H9 (cell line): Measurements from ENCODE around the gene SLC34A3. TPM values are rescaled to one million over a fixed set of nuclear protein-coding genes. Genes with fewer than 3 reads are reported as not detected.

Experiments
- DNase-seq: peaks from one replicate; pipeline ENCODE4 v3.0.0-alpha.2; 2017
- H2AFZ ChIP-seq: one replicate; pipeline ENCODE4 v1.6.1; 2013; ENCODE audit warnings: mild to moderate bottlenecking, low read length, control low read depth, moderate library complexity
- H2AK5ac ChIP-seq: 2 replicates; pipeline ENCODE4 v1.6.1; 2013; ENCODE audit warnings: low read length, control low read depth, mixed read lengths; ENCODE audit not compliant: insufficient read length
- H2BK120ac ChIP-seq: one replicate; pipeline ENCODE4 v1.6.1; 2013; ENCODE audit warnings: low read depth, mild to moderate bottlenecking, low read length, control low read depth, inconsistent platforms; ENCODE audit not compliant: poor library complexity, severe bottlenecking
- H2BK12ac ChIP-seq: 2 replicates; pipeline ENCODE4 v1.6.1; 2013; ENCODE audit warnings: low read length, control low read depth, mixed read lengths, low read depth; ENCODE audit not compliant: insufficient read length
- H2BK15ac ChIP-seq: 2 replicates; pipeline ENCODE4 v1.6.1; 2013; ENCODE audit warnings: low read depth, low read length, control low read depth
- H2BK20ac ChIP-seq: one replicate; pipeline ENCODE4 v1.6.1; 2013; ENCODE audit warnings: low read depth, mild to moderate bottlenecking, low read length, control low read depth, inconsistent platforms; ENCODE audit not compliant: poor library complexity, severe bottlenecking
- H2BK5ac ChIP-seq: 2 replicates; pipeline ENCODE4 v1.6.1; 2013; ENCODE audit warnings: low read length, control low read depth, mixed read lengths; ENCODE audit not compliant: insufficient read length
- H3K14ac ChIP-seq: 2 replicates; pipeline ENCODE4 v1.6.1; 2013; ENCODE audit warnings: low read length, control low read depth; ENCODE audit not compliant: insufficient read depth
- H3K18ac ChIP-seq: 2 replicates; pipeline ENCODE4 v1.6.1; 2013; ENCODE audit warnings: low read depth, mild to moderate bottlenecking, mixed read lengths, low read length, control low read depth; ENCODE audit not compliant: insufficient read length
- H3K23ac ChIP-seq: 2 replicates; pipeline ENCODE4 v1.6.1; 2013; ENCODE audit warnings: low read length, control low read depth, mixed read lengths, low read depth; ENCODE audit not compliant: insufficient read length
- H3K23me2 ChIP-seq: 2 replicates; pipeline ENCODE4 v1.6.1; 2013; ENCODE audit warnings: low read depth, mild to moderate bottlenecking, mixed read lengths, low read length, control low read depth; ENCODE audit not compliant: insufficient read length, poor library complexity, severe bottlenecking
- H3K27ac ChIP-seq: 2 replicates; pipeline ENCODE4 v1.5.1; 2013; ENCODE audit warnings: low read length, control low read depth, mixed read lengths, low read depth; ENCODE audit not compliant: insufficient read length
- H3K27me3 ChIP-seq: 2 replicates; pipeline ENCODE4 v1.6.1; 2013; ENCODE audit warnings: low read length, control low read depth, inconsistent platforms; ENCODE audit not compliant: insufficient read depth
- H3K4ac ChIP-seq: 2 replicates; pipeline ENCODE4 v1.6.1; 2013; ENCODE audit warnings: low read depth, mild to moderate bottlenecking, control low read depth, inconsistent platforms, low read length, moderate library complexity
- H3K4me1 ChIP-seq: 2 replicates; pipeline ENCODE4 v1.6.1; 2013; ENCODE audit warnings: low read length, control low read depth, inconsistent platforms; ENCODE audit not compliant: insufficient read depth
- H3K4me2 ChIP-seq: 2 replicates; pipeline ENCODE4 v1.6.1; 2013; ENCODE audit warnings: low read length, control low read depth, mixed read lengths; ENCODE audit not compliant: insufficient read length, insufficient read depth
- H3K56ac ChIP-seq: 2 replicates; pipeline ENCODE4 v1.6.1; 2013; ENCODE audit warnings: low read depth, mild to moderate bottlenecking, mixed read lengths, low read length, control low read depth; ENCODE audit not compliant: insufficient read length
- H3K79me1 ChIP-seq: 2 replicates; pipeline ENCODE4 v1.6.1; 2013; ENCODE audit warnings: low read depth, mild to moderate bottlenecking, moderate library complexity, low read length, control low read depth, inconsistent platforms; ENCODE audit not compliant: insufficient read depth, poor library complexity, severe bottlenecking
- H3K79me2 ChIP-seq: 2 replicates; pipeline ENCODE4 v1.6.1; 2013; ENCODE audit warnings: low read length, control low read depth, inconsistent platforms; ENCODE audit not compliant: insufficient read depth
- H3K9ac ChIP-seq: 2 replicates; pipeline ENCODE4 v1.6.1; 2013; ENCODE audit warnings: low read length, control low read depth, mixed read lengths; ENCODE audit not compliant: insufficient read length; ENCODE audit errors: extremely low read depth
- H3K9me3 ChIP-seq: one replicate; pipeline ENCODE4 v1.6.1; 2013; ENCODE audit warnings: low read depth, low read length, inconsistent platforms; ENCODE audit not compliant: control insufficient read depth
- H3T11ph ChIP-seq: one replicate; pipeline ENCODE4 v1.6.1; 2013; ENCODE audit warnings: mild to moderate bottlenecking, low read length, control low read depth, inconsistent platforms
- H4K20me1 ChIP-seq: one replicate; pipeline ENCODE4 v1.6.1; 2013; ENCODE audit not compliant: control insufficient read depth, insufficient read length, insufficient read depth
- H4K5ac ChIP-seq: 2 replicates; pipeline ENCODE4 v1.6.1; 2013; ENCODE audit warnings: low read depth, mild to moderate bottlenecking, mixed read lengths, low read length, control low read depth; ENCODE audit not compliant: insufficient read length
- H4K8ac ChIP-seq: replicated peaks from 2 replicates; pipeline ENCODE4 v1.6.1; 2013; ENCODE audit warnings: low read length, control low read depth, mixed read lengths, low read depth; ENCODE audit not compliant: insufficient read length
- H4K91ac ChIP-seq: 2 replicates; pipeline ENCODE4 v1.6.1; 2013; ENCODE audit warnings: low read depth, mild to moderate bottlenecking, moderate library complexity, mixed read lengths, low read length, control low read depth; ENCODE audit not compliant: insufficient read length
- H3K27ac Mint-ChIP-seq, 3 experiments: 2 replicates in 2 of 3; 3 replicates in 1 of 3; pipeline ENCODE4 v1.8.0; 2020 to 2021; ENCODE audit warnings: mixed read lengths in 3 of 3, mild to moderate bottlenecking in 1 of 3, moderate library complexity in 1 of 3
- H3K27me3 Mint-ChIP-seq: 2 replicates; pipeline ENCODE4 v1.8.0; 2021; ENCODE audit warnings: low read depth, mild to moderate bottlenecking, moderate library complexity, mixed read lengths
- H3K36me3 Mint-ChIP-seq, 3 experiments: 2 replicates in 2 of 3; 3 replicates in 1 of 3; pipeline ENCODE4 v1.8.0; 2020 to 2021; ENCODE audit warnings: low read depth in 3 of 3, mixed read lengths in 3 of 3; ENCODE audit not compliant: insufficient read depth in 1 of 3
- H3K4me1 Mint-ChIP-seq, 2 experiments: 2 replicates each; pipeline ENCODE4 v1.8.0; 2020; ENCODE audit warnings: mixed read lengths in 2 of 2
- H3K4me3 Mint-ChIP-seq, 2 experiments: 2 replicates in 1 of 2; 3 replicates in 1 of 2; pipeline ENCODE4 v1.8.0; 2020 to 2021; ENCODE audit warnings: mild to moderate bottlenecking in 2 of 2, mixed read lengths in 2 of 2, moderate library complexity in 1 of 2
- H3K9me3 Mint-ChIP-seq, 2 experiments: 2 replicates in 1 of 2; 3 replicates in 1 of 2; pipeline ENCODE4 v1.8.0; 2020; ENCODE audit warnings: mild to moderate bottlenecking in 2 of 2, mixed read lengths in 2 of 2, moderate library complexity in 1 of 2
- CTCF ChIP-seq: fragments of 200-600 bp; sonication (generic); conservative IDR thresholded peaks from 3 replicates; pipeline ENCODE4 v1.8.0; 2021; ENCODE audit warnings: antibody characterized with exemption, mild to moderate bottlenecking
- WGBS: extraction: QIAGEN DNeasy Blood & Tissue Kit; methylation state at CpG from one replicate; pipeline ENCODE4 v1.1.7; 2013; ENCODE audit warnings: missing lambda C conversion rate, low lambda C conversion rate, mixed read lengths; ENCODE audit not compliant: insufficient read length; ENCODE audit errors: extremely low coverage; 5-methylcytosine and 5-hydroxymethylcytosine counted together
- total RNA-seq: library from RNA; stranded (reverse); gene quantifications from 2 replicates; pipeline ENCODE4 v1.2.1, GENCODE V29; 2021

The SLC34A3 gene
- total RNA-seq, 1 experiment from 2014 or later: not detected

GRCh38 chr9:137198051-137198901 lies 32.4 kb upstream of the SLC34A3 start:
- H4K8ac ChIP-seq: no peak overlapping the region
- H2BK5ac ChIP-seq: no peak overlapping the region
- no peaks in the 10 kb centered on the region for H3K79me2 ChIP-seq
- H2BK12ac ChIP-seq: no peak overlapping the region
- peaks cover 2% of the 10 kb centered on the region for H3K23me2 ChIP-seq
- Mint-ChIP-seq H3K36me3 (no peaks in the 10 kb centered on the region; a peak in 1 of 7 replicates), H3K4me1 (peaks cover 12 to 28% of the 10 kb centered on the region in 2 experiments), H3K4me3 (peak overlapping the region; percentile 41 to 65; a peak in 4 of 5 replicates), H3K27me3 (peaks cover 2% of the 10 kb centered on the region; the same call in 1 of the 2 replicates), H3K27ac (no peak overlapping the region), H3K9me3 (no peaks in the 10 kb centered on the region)
- no peaks in the 10 kb centered on the region for H4K20me1 ChIP-seq
- H3K4me2 ChIP-seq: no peak overlapping the region
- DNase-seq: no peak
- no peak overlapping the region for H3K14ac ChIP-seq
- no peak overlapping the region for H2AFZ ChIP-seq
- H3K27me3 ChIP-seq: no peaks in the 10 kb centered on the region
- no CpG with 5 or more reads among the region's 19 CpGs for WGBS
- no peaks in the 10 kb centered on the region for H3K4me1 ChIP-seq
- no peak overlapping the region for H2BK120ac ChIP-seq
- H3K27ac ChIP-seq: no peak overlapping the region
- H3K4ac ChIP-seq: no peak overlapping the region
- H3K23ac ChIP-seq: no peak overlapping the region
- H2AK5ac ChIP-seq: no peak overlapping the region
- no peak overlapping the region for H2BK15ac ChIP-seq
- no peak overlapping the region for H3T11ph ChIP-seq
- no peak overlapping the region for H4K5ac ChIP-seq
- H4K91ac ChIP-seq: no peak overlapping the region
- peak overlapping the region; percentile 5 for H3K9ac ChIP-seq
- H3K56ac ChIP-seq: no peak overlapping the region
- H3K79me1 ChIP-seq: peaks cover 3% of the 10 kb centered on the region
- H3K9me3 ChIP-seq: no peaks in the 10 kb centered on the region
- H2BK20ac ChIP-seq: no peak overlapping the region
- H3K18ac ChIP-seq: no peak overlapping the region
- TF ChIP-seq CTCF: no peak
